ENCODE data around the gene MOSMO. TPM values are rescaled to one million over a fixed set of nuclear protein-coding genes. Genes with fewer than 3 reads are reported as not detected.

Gene MOSMO
- total and polyA plus RNA-seq, 2 of the 13 experiments (the other 11 are each of a cell fraction or from before 2014, with no cell fraction given): 26.7 to 32.6 TPM

DNA sequence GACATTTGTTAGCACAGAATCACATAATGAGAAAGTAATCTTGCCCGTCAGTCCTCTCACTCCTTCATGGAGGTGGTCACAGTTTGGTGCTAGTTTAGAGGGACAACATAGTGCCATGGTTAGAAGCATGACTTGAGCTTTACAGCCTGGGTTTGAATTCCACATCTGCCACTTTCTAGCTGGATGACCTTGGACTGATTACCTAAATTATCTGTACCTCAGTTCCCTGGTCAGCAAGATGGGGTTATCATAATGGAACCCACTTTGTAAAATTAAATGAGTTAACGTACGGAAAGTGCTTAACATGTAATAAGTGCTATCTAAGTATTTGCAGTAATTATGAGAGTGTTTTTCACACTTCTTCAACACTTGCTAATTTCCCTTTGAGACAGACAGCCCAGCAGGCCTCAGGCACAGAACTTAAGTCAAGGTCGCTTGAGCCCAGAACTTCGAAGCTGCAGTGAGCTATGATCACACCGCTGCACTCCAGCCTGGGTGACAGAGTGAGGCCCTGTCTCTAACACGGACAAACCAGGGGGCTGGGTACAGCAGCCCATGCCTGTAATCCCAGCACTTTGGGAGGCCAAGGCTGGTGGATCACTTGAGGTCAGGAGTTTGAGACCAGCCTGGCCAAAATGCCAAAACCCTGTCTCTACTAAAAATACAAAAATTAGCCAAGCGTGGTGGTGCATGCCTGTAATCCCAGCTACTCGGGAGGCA is 91.5 kb downstream of the MOSMO start (continued):
- TF ChIP-seq, protein P1, sequence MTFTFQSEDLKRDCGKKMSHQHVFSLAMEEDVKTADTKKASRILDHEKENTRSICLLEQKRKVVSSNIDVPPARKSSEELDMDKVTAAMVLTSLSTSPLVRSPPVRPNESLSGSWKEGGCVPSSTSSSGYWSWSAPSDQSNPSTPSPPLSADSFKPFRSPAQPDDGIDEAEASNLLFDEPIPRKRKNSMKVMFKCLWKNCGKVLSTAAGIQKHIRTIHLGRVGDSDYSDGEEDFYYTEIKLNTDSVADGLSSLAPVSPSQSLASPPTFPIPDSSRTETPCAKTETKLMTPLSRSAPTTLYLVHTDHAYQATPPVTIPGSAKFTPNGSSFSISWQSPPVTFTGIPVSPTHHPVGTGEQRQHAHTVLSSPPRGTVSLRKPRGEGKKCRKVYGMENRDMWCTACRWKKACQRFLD (CRISPR knock-in tag; IDR thresholded peaks at IDR 0.05; ENCODE audit: borderline replicate concordance): no peak
- 0 out of 2 replicates have a peak, but pooled peaks have one; percentile 4 for TF ChIP-seq ZNF652 (CRISPR knock-in tag; IDR thresholded peaks at IDR 0.05; ENCODE audit: borderline replicate concordance, low read depth)
- no peak for TF ChIP-seq DNMT1 (CRISPR knock-in tag; IDR thresholded peaks at IDR 0.05)
- TF ChIP-seq ZBTB7B (CRISPR knock-in tag; IDR thresholded peaks at IDR 0.05): no peak
- TF ChIP-seq NONO (IDR thresholded peaks at IDR 0.05): no peak
- TF ChIP-seq NONO (CRISPR knock-in tag; conservative IDR thresholded peaks at IDR 0.05): no peak
- TF ChIP-seq SRSF4 (IDR thresholded peaks at IDR 0.05; ENCODE audit: low read depth, low read length, poor library complexity, severe bottlenecking): no peak
- TF ChIP-seq, protein P2, sequence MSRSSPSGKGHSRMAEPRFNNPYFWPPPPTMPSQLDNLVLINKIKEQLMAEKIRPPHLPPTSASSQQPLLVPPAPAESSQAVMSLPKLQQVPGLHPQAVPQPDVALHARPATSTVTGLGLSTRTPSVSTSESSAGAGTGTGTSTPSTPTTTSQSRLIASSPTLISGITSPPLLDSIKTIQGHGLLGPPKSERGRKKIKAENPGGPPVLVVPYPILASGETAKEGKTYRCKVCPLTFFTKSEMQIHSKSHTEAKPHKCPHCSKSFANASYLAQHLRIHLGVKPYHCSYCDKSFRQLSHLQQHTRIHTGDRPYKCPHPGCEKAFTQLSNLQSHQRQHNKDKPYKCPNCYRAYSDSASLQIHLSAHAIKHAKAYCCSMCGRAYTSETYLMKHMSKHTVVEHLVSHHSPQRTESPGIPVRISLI (CRISPR knock-in tag; IDR thresholded peaks at IDR 0.05; ENCODE audit: borderline replicate concordance): no peak
- TF ChIP-seq, protein P3, sequence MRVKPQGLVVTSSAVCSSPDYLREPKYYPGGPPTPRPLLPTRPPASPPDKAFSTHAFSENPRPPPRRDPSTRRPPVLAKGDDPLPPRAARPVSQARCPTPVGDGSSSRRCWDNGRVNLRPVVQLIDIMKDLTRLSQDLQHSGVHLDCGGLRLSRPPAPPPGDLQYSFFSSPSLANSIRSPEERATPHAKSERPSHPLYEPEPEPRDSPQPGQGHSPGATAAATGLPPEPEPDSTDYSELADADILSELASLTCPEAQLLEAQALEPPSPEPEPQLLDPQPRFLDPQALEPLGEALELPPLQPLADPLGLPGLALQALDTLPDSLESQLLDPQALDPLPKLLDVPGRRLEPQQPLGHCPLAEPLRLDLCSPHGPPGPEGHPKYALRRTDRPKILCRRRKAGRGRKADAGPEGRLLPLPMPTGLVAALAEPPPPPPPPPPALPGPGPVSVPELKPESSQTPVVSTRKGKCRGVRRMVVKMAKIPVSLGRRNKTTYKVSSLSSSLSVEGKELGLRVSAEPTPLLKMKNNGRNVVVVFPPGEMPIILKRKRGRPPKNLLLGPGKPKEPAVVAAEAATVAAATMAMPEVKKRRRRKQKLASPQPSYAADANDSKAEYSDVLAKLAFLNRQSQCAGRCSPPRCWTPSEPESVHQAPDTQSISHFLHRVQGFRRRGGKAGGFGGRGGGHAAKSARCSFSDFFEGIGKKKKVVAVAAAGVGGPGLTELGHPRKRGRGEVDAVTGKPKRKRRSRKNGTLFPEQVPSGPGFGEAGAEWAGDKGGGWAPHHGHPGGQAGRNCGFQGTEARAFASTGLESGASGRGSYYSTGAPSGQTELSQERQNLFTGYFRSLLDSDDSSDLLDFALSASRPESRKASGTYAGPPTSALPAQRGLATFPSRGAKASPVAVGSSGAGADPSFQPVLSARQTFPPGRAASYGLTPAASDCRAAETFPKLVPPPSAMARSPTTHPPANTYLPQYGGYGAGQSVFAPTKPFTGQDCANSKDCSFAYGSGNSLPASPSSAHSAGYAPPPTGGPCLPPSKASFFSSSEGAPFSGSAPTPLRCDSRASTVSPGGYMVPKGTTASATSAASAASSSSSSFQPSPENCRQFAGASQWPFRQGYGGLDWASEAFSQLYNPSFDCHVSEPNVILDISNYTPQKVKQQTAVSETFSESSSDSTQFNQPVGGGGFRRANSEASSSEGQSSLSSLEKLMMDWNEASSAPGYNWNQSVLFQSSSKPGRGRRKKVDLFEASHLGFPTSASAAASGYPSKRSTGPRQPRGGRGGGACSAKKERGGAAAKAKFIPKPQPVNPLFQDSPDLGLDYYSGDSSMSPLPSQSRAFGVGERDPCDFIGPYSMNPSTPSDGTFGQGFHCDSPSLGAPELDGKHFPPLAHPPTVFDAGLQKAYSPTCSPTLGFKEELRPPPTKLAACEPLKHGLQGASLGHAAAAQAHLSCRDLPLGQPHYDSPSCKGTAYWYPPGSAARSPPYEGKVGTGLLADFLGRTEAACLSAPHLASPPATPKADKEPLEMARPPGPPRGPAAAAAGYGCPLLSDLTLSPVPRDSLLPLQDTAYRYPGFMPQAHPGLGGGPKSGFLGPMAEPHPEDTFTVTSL (CRISPR knock-in tag; IDR thresholded peaks at IDR 0.05; ENCODE audit: borderline replicate concordance): 0 out of 2 replicates have a peak, but pooled peaks have one; percentile 32
- no peak; the same call in 1 of the 2 replicates for TF ChIP-seq CAMTA2 (CRISPR knock-in tag; IDR thresholded peaks at IDR 0.05; ENCODE audit: borderline replicate concordance)
- TF ChIP-seq ZNF12 (CRISPR knock-in tag; IDR thresholded peaks at IDR 0.05): no peak
- 0 out of 2 replicates have a peak, but pooled peaks have one; percentile 25 for TF ChIP-seq ESRRA (CRISPR knock-in tag; IDR thresholded peaks at IDR 0.05; ENCODE audit: low read depth)
- TF ChIP-seq, protein P4, sequence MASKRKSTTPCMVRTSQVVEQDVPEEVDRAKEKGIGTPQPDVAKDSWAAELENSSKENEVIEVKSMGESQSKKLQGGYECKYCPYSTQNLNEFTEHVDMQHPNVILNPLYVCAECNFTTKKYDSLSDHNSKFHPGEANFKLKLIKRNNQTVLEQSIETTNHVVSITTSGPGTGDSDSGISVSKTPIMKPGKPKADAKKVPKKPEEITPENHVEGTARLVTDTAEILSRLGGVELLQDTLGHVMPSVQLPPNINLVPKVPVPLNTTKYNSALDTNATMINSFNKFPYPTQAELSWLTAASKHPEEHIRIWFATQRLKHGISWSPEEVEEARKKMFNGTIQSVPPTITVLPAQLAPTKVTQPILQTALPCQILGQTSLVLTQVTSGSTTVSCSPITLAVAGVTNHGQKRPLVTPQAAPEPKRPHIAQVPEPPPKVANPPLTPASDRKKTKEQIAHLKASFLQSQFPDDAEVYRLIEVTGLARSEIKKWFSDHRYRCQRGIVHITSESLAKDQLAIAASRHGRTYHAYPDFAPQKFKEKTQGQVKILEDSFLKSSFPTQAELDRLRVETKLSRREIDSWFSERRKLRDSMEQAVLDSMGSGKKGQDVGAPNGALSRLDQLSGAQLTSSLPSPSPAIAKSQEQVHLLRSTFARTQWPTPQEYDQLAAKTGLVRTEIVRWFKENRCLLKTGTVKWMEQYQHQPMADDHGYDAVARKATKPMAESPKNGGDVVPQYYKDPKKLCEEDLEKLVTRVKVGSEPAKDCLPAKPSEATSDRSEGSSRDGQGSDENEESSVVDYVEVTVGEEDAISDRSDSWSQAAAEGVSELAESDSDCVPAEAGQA (IDR thresholded peaks at IDR 0.05; ENCODE audit: low read depth): no peak
- TF ChIP-seq, protein P4 (CRISPR knock-in tag; IDR thresholded peaks at IDR 0.05; ENCODE audit: borderline replicate concordance): no peak

Data from HepG2 (cell line).